C4-2B (cell line): ENCODE data around the gene BRICD5.

Experiments used
- H3K27ac ChIP-seq: fragments of 450-650 bp; 2 replicates; pipeline ENCODE4 v1.5.1; 2017
- CTCF ChIP-seq: fragments of 450-650 bp; conservative IDR thresholded peaks from 2 replicates; pipeline ENCODE4 v1.5.1; 2017; ENCODE audit warnings: mild to moderate bottlenecking
- ZFX ChIP-seq: fragments of 450-650 bp; IDR thresholded peaks from 2 replicates; pipeline ENCODE4 v1.6.1; 2017

BRICD5 gene

GRCh38 chr16:2236337-2237101, 25.9 kb upstream of the BRICD5 start, which contains the start of gene DNASE1L2:
DNASE1L2 (plus strand) TSS chr16:2236444; CDS start chr16:2236817, 373 bp downstream.
- H3K27ac ChIP-seq, result no peak within 1 kb of the TSS
- TF ChIP-seq CTCF, result no peak
- no peak for TF ChIP-seq ZFX

DNA sequence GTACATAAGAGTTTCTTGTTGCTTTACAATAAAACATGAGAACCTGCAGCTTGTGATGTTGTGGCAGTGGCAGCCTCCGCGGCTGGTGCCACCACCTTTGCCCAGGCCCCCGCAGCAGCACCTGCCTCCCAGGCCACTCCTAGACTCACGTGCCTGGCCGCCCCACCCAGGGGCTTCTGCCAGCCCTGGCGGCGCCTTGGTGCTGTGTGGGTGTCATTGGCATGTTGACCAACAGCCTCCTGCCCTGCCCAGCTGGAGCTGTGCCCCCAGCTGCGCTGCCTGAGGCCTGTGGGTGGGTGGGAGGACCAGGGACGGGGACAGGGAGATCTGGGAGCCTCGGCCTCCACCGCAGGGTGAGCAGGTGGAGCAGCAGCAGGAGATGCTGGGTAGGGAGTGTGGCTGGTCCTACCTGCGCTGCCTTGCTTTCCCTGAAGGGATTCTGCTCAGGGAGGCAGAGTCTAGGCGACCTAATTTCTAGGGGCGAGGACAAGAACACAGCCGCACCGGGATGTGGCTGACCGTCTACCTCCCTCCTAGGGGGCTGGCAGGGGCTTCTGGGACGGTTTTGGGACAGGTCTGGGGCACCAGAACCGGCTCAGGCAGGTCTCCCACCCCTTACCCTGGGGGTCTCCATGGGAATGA, 25.2 kb upstream of the BRICD5 start:
- TF ChIP-seq CTCF (no peak), ZFX (no peak)
- no peak overlapping the region for H3K27ac ChIP-seq

- no peak overlapping the region for H3K27ac ChIP-seq
- TF ChIP-seq CTCF, result no peak
- no peak for TF ChIP-seq ZFX
Measured at GRCh38 chr16:2235234-2235651, 24.6 kb upstream of the BRICD5 start.

DNA sequence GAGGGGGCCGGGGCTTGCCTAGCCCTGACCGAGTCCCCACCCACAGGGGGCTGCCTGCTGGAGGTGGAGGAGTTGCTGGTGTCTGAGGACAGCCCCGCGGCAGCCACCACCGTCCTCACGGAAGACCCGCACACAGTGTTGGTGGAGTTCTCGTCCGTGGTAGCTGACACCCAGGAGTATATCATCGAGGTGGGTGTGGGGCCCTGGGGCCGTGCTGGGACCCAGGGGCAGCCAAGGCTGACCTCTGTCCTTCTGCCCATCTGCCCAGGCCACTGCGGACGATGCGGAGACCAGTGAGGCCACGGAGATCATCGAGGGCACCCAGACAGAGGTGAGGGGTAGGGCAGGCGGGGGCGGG, 24.1 kb upstream of the BRICD5 start:
- TF ChIP-seq CTCF (no peak), ZFX (no peak)
- H3K27ac ChIP-seq, result no peak overlapping the region

- H3K27ac ChIP-seq, result no peak overlapping the region
- no peak for TF ChIP-seq CTCF
Measured at GRCh38 chr16:2233872-2234812, 23.5 kb upstream of the BRICD5 start.

GRCh38 chr16:2233046-2233775, 22.5 kb upstream of the BRICD5 start:
- TF ChIP-seq ZFX, result no peak
- no peak overlapping the region for H3K27ac ChIP-seq
